GM18517 (cell line): ENCODE measurements around the gene AQP2.

ENCODE experiments used
- ATAC-seq: cut with Tn5 transposase; IDR thresholded peaks from one replicate; pipeline ENCODE4 v1.9.1; 2021; ENCODE audit warnings: mild to moderate bottlenecking, moderate library complexity; ENCODE audit not compliant: unreplicated experiment

AQP2 gene, protein sequence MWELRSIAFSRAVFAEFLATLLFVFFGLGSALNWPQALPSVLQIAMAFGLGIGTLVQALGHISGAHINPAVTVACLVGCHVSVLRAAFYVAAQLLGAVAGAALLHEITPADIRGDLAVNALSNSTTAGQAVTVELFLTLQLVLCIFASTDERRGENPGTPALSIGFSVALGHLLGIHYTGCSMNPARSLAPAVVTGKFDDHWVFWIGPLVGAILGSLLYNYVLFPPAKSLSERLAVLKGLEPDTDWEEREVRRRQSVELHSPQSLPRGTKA

DNA sequence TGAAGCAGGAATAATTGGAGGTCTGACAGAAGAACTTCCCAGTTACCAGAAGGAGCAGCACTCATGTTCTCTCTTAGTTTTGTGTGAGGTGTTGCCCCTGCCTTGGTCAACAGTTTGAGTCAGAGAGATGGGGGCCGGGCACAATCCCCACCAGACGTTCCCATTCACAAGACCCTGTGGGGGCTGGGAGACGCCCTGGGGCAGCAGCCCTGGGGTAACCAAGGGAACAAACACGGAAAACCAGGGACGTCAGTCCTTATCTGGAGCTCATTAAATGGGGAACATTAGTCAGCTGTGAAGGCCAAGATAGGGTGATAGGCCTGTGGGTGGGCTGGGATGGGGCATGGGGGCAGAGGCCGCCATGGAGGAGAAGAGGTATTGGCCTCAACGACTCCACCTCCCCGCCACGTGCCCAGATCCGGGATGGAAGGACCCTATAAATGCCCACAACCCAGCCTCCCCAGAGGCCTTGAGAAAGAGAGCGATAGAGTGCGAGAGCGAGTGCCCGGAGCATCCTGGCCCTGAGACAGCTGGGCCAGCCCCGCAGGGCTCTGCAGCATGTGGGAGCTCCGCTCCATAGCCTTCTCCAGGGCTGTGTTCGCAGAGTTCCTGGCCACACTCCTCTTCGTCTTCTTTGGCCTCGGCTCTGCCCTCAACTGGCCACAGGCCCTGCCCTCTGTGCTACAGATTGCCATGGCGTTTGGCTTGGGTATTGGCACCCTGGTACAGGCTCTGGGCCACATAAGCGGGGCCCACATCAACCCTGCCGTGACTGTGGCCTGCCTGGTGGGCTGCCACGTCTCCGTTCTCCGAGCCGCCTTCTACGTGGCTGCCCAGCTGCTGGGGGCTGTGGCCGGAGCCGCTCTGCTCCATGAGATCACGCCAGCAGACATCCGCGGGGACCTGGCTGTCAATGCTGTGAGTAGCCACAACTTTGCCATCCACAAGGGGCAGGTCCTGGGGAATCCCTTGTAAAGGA is at the start of gene AQP2:
AQP2 (plus strand) TSS at position 465 of the 979 bp plus-strand sequence; CDS start at position 559, 94 bp downstream.
- ATAC-seq = no peak

DNA sequence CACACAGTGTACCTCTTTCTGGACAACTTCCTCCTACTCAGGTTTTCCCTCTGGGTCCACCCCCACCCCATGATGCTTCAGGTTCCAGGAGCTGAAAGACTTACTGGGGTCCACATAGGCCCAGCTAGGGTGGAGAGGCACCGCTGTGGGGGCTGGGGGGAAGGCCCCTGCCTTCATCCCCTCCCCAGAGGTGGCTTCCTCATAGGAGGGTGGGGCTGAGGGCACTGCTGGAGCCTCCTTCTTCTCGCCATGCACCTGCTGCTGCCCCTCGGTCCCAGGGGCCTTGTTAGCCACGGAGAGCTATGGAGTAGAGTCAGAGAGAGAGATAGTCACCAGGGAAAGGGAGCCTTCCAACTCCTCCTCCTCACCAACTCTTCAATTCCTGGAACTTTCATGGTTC is 49.5 kb upstream of the AQP2 start:
- ATAC-seq = no peak

DNA sequence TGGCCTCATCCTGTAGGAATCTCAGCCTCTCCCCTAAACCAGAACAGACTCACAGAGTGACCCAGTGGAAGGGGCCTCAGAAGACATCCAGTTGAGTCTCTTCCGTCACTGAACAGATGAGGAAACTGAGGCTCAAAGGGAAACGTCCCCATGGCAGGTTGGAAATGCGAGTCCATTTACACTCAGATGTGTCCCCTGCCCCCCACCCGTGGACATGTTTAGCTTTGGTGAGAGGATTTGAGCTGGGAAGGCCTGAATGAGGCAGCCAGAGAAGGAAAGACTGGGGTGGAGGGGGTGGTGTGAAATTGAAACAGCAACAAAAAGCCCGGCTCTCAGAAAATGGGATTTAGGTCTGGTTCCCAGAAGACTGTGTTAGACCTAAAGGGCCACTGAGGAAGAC is 48.6 kb upstream of the AQP2 start:
- no peak for ATAC-seq

DNA sequence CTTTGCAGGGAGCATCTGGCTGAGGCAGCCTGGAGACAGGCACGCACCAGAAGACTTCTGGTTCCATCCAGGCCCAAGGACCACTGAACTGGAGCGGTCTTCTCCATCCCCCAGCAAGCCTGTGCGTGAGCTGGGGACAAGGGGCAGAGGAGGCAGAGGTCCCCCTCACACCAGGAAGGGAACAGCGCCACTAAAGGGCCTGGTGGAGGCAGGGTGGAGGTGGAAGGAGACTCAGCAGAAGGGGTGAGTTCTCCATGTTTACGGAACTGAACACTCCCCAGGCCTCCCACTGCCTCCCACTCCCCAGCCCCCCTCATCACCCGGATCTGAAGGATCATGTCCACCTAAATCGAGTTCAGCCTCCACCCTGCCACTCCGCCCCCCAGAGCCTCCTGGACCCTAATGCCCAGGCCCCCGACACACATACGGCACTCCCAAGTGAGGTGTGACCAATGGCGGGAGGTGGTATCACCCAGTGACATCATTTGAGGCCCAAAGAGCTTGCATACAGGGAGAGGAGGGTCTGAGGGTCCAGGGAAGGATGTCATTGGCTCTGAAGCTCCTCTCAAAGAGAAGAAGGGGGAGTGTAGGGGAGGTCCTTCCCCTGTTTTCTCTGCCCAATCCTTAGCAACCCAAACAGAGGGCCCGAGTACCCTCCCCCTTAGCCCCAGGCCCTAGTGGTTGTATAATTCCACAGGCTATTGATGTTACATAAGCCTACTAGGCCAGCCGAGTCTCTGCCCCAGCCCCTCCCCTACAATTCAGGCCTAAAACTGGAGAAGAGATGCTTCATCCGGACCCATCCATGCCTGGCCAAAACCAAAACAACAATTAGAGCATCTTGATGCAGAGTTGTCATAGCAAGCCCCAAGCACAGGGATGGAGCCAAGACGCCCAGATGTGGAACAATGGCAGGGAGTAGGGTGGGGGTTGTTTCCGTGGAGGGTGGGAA is 47.9 kb upstream of the AQP2 start:
- ATAC-seq = no peak

DNA sequence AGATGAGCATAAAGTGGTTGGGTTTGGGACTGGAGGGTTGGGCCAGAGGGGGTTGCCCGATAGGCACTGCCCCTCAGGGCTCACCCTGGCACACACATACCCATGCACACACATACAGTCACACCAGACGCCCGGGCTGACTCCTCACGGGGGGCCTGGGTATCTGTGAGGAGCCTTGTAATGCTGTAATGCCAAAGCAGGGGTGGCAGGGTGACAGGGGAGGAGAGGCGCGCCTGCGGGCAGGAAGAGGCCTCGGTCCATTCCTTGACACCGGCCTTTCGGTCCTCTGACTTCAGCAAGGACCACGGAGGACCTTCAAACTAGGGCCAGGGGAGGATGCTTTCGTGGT is 47.2 kb upstream of the AQP2 start:
- no peak for ATAC-seq

DNA sequence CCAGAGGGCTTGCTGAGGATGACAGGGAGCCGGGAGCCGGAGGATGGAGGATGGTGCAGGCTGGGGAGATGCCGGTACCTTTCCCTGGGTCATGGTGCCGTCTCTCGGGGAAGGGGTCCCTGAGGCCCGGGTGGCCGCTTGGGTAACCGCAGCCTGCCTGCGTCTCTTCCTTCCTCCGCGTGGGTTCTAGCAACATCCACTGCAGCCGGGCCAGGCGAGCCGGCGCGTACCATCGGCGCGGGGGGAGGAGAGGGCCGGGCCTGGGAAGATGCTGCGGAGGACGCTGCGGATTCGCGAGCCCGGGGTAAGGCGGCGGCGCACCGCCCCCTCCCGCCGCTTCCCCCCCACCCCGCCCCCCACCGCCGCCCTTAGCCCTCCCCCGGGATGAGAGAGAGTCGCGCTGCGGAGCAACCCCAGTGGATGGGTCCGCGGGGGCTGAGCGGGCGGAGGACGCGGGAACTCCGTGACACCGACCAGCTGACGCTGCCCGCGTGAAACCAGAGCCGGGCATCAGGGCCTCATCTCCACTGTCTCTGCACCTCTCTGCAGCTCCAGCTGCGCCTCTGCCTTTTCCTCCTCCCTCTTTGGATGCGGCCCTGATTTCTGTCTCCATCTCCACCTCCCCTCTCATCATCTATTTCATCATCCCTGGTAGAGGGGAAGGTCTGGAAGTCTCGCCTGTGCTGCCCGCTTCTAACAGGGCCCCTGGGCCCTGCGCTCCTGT is 46.7 kb upstream of the AQP2 start, which contains the start of gene FAIM2:
FAIM2 (minus strand) TSS at position 201 of the 724 bp plus-strand sequence; CDS start at position 93, 108 bp downstream.
- ATAC-seq = no peak

DNA sequence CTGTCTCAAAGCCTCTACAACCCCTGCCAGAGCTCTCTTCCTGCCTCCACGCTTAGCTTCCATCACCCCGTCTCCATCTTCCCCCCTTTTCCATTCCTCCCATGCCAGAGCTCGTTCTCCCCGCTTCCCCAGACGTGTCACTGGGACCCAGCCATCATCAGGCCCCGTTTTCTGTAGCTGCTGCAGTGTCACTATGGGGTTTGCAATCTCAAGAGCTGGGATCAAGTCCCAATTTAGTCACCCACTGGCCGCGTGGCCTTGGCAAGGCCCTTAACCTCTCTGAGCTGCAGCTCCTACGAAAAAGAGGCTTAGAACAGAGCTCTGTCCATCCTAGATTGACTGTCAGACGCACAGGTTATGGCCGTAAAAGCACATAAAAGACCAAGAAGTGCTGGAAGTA is 45.9 kb upstream of the AQP2 start:
- ATAC-seq = no peak

DNA sequence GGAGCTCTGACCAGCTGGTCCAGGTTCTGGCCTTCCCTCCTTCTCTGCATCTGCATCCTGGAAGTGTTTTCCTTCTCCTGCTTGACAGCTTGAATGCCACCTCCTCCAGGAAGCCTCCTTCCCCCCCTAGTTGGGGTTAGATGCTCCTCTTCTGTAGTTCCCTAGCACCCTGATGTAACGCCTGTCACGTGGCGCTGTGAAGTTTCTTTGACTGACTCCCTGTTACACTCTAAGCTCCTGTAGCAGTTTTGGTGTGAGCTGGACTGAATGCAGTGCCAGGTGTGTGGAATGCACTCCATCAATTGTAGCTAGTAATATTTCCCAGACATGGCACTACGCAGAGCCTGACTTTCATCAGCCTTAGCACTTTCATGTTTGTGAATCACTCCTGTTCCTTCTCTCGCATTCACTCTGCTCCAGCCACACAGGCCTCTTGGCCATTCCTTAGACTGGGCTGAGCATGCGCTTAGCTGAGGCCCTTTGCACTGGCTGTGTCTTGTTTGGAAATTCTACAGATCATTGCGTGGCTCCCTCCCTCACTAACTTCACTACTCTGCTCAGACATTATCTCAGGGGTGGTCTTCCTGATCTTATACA is 44.7 kb upstream of the AQP2 start:
- no peak for ATAC-seq

DNA sequence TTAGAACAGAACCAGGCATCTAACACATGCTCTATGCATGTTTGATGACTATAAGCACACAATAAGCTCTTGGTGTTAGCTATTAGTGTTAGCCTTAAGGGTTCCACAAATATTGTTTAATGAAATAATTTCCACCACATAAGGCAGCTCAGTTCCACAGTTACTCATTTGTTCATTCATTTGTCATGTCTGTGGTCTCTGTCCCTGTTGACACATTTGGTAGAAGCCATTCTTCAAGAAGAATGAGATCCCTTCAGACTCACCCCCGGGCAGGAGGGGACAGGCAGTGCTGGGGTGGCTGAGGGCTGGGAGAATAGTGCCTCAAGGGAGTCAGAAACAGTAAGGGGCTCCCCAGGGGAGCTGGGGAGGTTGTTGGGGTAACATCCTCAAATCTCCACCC is 43.2 kb upstream of the AQP2 start:
- ATAC-seq = no peak

DNA sequence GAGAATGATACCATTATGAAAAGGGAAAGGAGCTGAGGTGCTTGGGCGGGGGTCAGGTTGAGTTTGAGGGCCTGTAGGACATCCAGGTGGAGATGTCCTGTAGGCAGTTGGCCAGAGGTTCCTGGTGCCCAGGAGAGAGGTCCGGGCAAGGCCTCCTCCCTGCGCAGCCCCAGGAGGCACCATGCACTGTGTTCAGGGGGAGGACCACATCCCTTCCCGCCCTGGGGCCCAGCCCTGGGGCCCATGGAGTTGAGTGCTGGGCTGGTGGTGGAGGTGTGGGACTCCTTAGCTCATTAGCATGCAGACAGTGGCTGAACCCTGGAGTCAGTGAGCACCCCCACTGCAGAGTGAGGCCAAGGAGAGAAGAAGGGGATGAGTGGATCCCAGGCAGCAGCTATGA is 41.2 kb upstream of the AQP2 start:
- no peak for ATAC-seq

DNA sequence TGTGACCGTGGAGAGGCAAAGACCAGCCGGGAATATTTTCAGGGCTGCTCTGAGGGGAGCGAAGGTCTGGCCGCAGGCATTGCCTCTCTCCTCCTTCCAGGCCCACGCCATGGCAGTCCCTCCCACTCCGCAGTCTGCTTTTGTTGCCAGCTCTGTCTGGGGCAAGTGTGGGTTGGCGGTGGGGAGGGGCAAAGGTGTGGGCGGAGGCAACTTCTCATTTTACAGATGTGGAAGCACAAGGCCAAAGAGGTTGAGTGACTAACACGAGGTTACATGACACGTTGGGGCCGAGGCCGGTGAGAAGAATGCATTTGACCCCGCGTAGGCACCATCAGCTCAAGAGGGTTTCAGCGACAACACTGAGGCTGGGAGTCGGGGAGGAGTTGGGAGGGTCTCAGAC is 40.7 kb upstream of the AQP2 start:
- ATAC-seq = no peak

DNA sequence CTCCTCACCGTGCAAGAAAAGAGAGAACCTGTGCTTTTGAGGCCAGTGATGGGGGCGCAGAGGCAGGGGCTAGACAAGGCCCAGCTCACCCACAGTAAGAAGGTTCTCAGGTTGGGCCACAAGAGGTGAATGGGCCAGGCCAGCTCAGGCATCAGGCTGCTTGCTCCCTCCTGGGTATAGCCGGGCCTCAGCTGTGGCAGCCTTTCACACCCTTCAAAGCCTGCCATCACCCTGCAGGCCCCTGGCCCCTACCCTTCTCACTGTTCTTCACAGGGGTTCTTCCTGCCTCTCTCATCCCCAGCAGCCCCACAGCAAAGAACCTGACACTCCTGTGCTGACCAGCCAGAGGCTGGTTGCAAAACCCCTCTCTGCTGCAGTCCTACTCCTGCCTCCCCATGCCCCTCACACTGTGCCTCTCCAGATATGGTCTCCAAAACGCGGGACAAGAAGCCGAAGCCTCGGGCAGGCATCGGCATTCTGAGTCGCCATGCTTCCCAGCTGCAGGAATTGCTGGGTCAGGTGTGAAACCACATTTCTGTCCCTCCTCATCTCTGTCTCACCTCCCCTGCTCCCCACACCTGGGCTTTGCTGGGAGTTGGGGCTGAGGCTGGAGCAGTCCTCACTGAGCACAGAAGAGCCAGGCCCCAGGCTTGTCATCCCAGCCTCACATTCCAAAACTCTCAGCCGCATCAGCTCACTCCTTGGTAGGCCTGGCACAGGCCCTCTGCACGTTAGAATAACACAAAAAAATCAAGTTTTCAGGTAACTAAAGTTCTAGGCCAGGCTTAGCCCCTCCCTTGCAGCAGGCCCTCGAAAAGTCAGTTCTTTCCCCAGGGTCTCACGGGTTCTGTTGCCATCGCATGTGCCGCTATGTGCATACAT is 40.0 kb upstream of the AQP2 start:
- ATAC-seq = no peak

DNA sequence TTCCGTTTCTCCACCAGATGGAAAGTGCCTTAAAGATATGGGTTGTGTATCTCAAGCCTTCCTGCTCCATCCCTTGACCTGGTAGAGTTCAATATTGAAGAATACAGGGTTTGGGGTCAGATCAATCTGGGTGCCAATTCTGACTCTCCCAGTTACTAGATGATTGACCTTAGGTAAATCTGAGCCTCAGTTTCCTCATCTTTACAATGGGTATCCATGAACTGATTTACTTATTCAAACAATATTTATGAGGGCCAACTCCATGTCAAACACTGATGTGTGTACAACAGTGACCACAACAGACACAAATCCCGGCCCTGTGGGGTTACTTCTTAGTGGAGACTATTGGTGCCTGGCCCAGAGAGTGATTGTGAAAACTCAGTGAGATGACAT is 39.3 kb upstream of the AQP2 start:
- no peak for ATAC-seq

DNA sequence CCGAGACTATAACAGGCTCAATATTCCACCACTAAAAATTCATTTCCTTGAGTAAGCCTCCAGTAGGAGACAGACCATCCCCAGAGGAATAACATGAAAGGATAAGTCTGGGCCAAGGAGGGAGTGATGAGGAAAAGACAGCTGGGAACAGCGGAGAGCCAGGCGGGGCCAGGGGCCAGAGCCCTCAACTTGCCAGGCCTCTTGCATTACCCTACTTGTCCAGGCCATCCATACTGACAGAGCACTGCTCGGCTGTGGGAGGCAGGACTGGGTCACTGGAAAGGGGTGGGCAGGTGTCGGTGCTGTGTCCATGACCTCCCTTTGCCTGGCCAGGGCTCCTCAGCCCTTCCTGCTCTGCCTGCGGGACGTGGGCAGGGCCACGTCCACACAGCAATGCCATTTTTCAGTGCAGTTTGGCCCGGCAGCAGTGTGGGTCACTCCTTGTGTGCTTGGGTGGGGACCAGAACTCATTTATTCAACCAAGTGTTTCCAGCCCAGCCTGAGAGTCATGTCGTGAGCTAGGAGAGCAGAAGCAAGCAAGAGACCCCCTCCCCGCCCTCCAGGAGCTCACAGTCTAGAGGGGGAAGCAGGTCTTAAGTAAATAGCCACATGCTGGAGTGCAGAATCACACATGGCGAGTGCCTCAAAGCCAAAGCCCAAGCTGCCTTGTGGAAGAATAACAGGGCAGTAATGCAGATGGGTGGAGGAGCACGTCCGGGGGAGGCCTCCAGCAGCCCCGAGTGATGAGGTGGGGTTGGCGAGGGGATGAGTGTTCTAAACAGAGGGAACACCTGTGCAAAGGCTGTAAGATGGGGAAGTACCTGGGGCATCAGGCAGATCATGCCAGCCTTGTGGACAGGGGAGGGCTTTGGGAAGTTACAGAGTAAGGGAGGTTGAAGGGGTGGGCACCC is 37.9 kb upstream of the AQP2 start:
- ATAC-seq = no peak

DNA sequence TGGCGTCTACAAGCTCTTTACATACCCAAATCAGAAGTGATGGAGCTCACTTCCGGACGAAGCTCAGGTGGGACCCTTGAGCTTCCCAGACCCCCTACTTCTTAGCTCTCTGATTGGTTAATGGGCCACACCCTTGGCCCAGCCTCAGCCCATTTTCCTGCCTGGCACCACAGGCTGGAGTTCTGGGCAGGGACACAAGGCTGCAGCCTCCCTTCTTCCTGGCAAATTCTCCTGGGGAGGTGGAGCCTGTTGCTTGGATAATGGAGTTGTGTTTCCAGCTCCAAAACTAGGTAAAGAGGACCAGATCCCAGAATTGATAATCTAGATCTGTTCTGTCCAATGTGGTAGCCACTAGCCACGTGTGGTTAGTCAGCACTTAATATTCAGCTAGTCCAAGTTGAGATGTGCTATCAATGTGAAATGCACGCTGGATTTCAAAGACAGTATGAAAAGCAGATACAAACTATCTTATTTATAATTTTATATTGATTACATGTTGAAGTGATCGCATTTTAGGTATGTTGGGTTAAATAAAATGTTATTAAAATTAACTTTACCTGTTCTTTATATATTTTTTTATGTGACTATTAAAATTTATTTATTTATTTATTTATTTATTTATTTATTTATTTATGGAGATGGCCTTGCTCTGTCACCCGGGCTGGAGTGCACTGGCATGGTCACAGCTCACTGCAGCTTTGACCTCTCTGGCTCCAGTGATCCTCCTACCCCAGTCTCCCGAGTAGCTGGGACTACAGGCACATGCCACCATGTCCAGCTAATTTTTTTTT is 34.2 kb upstream of the AQP2 start:
- no peak for ATAC-seq

DNA sequence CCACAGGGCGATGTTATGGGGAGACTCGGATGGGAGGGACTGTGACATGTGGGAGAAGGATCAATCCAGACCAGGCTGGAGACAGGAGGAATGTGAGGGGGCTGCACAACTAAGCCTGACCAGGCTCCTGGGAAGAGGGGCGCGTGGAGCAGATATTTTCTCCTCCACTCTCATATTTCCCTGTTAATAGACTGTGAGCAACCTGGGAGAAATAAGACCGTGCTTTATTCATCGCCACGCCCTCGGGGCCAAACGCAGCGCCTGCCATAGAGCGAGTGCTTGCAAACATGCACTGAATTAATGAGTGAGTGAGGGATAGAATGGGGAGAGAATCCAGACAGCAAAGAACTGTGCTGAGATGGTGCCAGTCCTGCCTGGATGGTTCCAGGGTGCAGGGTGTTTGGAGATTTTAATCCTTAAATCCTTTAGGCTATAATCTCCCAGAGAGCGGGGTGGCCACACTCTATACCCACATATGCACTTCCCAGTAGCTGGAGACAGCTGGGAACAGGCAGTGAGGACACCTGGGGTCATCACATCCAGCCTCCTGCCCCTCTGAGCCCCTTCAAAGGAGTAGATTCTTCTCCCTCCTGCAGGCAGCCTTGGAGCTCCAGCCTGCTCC is 33.3 kb upstream of the AQP2 start:
- ATAC-seq = no peak

DNA sequence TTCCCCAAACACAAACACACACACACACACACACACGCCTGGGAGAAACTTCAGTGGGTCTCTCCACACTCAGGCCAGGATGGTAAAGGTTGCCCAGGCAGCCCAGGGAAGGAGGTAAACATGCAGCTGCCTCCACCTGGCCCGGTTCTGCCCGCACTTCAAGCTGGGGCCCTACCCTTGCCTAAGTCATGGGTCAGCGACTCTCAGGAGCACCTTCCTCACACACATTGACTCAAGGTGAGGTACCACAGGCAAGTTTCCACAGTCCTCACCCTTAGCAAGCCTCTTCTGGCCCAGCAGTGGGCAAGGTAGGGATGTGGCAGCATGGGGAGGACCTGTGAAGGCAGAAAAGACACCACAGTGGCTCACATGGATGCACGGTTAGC is 32.8 kb upstream of the AQP2 start:
- ATAC-seq = no peak
